Activated CD4-positive, alpha-beta T cell treated with anti-CD3 and anti-CD28 coated beads, Interleukin-2, amount 10 ng/mL, durations not matched to agents 7 days and 5 days (primary cell): ENCODE results near the gene HS3ST2. TPM values are rescaled to one million over a fixed set of nuclear protein-coding genes. Genes with fewer than 3 reads are reported as not detected.
"Not testable (repeated sequence)": the region's sequence is repeated elsewhere in the genome, so short reads cannot be mapped to it uniquely, and the experiment has no call there.

Experiments used
- CTCF ChIA-PET: fragments of 350-600 bp; sonication (Branson Sonifier 250); formaldehyde crosslinking; loops from one replicate; lab custom pipeline; 2021; ENCODE audit warnings: antibody characterized with exemption; lab: Charles Lee
- POLR2A ChIA-PET: fragments of 350-600 bp; sonication (Branson Sonifier 250); formaldehyde crosslinking; loops from one replicate; lab custom pipeline; 2021; ENCODE audit warnings: antibody characterized with exemption; lab: Charles Lee
- DNase-seq: peaks from one replicate; pipeline ENCODE4 v3.0.0-alpha.2; 2020
- H3K27ac Mint-ChIP-seq: one replicate; pipeline ENCODE4 v1.8.0; 2021; ENCODE audit warnings: mild to moderate bottlenecking, moderate library complexity, mixed read lengths
- H3K27me3 Mint-ChIP-seq: one replicate; pipeline ENCODE4 v1.8.0; 2021; ENCODE audit warnings: mixed read lengths
- H3K36me3 Mint-ChIP-seq: one replicate; pipeline ENCODE4 v1.8.0; 2021; ENCODE audit warnings: low read depth, mixed read lengths
- H3K4me1 Mint-ChIP-seq: one replicate; pipeline ENCODE4 v1.8.0; 2021; ENCODE audit warnings: mixed read lengths
- H3K4me3 Mint-ChIP-seq: one replicate; pipeline ENCODE4 v1.8.0; 2021; ENCODE audit warnings: mild to moderate bottlenecking, moderate library complexity, mixed read lengths
- H3K9me3 Mint-ChIP-seq: one replicate; pipeline ENCODE4 v1.8.0; 2021; ENCODE audit warnings: mixed read lengths
- total RNA-seq, 2 experiments: library from RNA; stranded (reverse); gene quantifications; one replicate each; pipeline ENCODE4 v1.2.3, GENCODE V29; 2021

The HS3ST2 gene
- total RNA-seq, 2 experiments from 2014 or later, result not detected

DNA sequence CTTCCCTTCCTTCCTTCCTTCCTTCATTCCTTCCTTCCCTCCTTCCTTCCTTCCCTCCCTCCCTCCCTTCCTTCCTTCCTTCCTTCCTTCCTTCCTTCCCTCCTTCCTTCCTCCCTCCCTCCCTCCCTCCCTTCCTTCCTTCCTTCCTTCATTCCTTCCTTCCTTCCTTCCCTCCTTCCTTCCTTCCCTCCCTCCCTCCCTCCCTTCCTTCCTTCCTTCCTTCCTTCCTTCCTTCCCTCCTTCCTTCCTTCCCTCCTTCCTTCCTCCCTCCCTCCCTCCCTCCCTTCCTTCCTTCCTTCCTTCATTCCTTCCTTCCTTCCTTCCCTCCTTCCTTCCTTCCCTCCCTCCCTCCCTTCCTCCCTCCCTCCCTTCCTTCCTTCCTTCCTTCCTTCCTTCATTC is 4.8 kb downstream of the HS3ST2 start:
- H3K9me3 Mint-ChIP-seq, CTCF ChIA-PET, H3K4me1 Mint-ChIP-seq, H3K4me3 Mint-ChIP-seq, H3K27ac Mint-ChIP-seq, H3K36me3 Mint-ChIP-seq, POLR2A ChIA-PET, DNase-seq: not testable (repeated sequence)
- H3K27me3 Mint-ChIP-seq, result peaks cover 18% of the 10 kb centered on the region

DNA sequence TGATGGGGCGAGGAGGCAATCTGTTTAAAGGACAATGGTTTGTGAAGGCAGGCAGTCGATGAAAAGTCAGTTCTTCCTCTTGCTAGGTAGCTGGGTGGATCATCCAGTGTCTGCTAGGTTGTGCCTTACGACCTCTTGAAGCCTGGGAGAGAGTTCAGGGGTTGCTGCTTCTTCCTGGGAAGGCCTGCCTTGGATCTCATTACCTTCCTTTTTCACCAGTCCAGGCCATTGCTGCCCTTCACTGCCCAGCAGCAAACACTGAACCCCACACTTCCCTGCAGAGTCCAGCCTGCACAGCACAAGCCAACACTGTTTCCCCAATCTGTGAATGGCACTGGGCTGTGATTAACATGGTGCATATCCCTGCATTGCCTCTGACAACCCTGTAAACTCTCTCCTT is 24.7 kb downstream of the HS3ST2 start:
- Mint-ChIP-seq H3K27ac (no peak overlapping the region), H3K36me3 (no peaks in the 10 kb centered on the region), H3K4me1 (no peaks in the 10 kb centered on the region), H3K4me3 (no peak overlapping the region), H3K9me3 (no peaks in the 10 kb centered on the region), H3K27me3 (peaks cover 16% of the 10 kb centered on the region)
- ChIA-PET CTCF (no interaction called here), POLR2A (no interaction called here)
- DNase-seq, result no peak

DNA sequence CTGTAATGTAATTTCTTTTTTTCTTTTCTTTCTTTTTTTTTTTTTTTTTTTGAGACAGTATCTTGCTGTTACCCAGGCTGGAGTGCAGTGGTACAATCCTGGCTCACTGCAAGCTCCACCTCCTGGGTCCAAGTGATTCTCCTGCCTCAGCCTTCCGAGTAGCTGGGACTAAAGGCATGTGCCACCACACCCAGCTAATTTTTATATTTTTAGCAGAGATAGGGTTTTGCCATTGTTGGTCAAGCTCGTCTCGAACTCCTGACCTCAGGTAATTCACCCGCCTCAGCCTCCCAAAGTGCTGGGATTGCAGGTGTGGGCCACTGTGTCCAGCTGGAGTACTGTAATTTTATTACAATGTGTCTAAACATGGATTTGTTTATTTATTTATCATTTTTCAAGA is 28.1 kb downstream of the HS3ST2 start:
- CTCF ChIA-PET, H3K4me1 Mint-ChIP-seq, H3K4me3 Mint-ChIP-seq, H3K27ac Mint-ChIP-seq, H3K36me3 Mint-ChIP-seq, H3K9me3 Mint-ChIP-seq, POLR2A ChIA-PET, DNase-seq: not testable (repeated sequence)
- peaks cover 12% of the 10 kb centered on the region for H3K27me3 Mint-ChIP-seq

DNA sequence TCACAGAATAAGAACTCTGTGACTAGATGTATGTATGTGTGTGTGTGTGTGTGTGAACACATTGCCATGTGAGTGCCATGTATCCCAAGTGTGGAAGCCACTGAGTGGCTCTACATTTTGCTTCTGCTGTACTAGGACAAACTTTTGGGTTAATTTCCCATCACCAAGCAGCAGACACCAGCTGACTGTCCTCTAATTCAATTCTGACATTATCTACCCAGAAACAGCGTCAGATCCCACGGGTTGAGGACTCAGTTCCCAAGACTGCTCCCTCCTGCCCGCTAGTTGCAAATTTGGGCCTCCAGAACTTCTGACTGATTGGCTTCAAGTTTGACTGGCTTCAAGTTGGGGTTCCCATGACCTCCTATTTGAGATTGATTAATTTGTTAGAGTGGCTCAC is 29.2 kb downstream of the HS3ST2 start:
- peaks cover 3% of the 10 kb centered on the region for H3K4me1 Mint-ChIP-seq
- POLR2A ChIA-PET, result no interaction called here
- H3K27me3 Mint-ChIP-seq, result peaks cover 18% of the 10 kb centered on the region
- CTCF ChIA-PET, result no interaction called here
- no peak for DNase-seq
- H3K9me3 Mint-ChIP-seq, result no peaks in the 10 kb centered on the region
- H3K27ac Mint-ChIP-seq, result no peak overlapping the region
- H3K36me3 Mint-ChIP-seq, result no peaks in the 10 kb centered on the region
- H3K4me3 Mint-ChIP-seq, result no peak overlapping the region

DNA sequence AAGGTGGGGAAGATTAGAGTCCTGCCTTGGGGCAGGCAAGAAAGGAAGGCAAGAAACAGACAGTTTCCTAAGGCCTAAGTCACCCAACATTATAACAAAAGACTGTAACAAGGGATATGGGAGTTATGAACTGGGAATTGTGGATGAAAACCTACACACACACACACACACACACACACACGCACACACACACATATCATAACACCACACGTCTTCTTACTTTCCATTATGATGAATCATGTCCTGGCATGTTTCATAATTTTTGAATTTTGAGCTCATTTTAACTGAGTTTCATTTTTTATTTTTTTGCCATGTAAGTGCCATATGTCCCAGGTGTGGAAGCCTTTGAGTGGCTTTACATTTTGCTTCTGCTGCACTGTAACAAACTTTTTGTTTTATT is 29.9 kb downstream of the HS3ST2 start:
- POLR2A ChIA-PET, result no interaction called here
- Mint-ChIP-seq H3K36me3 (no peaks in the 10 kb centered on the region), H3K4me1 (peaks cover 3% of the 10 kb centered on the region), H3K27me3 (peaks cover 15% of the 10 kb centered on the region), H3K27ac (no peak overlapping the region), H3K9me3 (no peaks in the 10 kb centered on the region), H3K4me3 (no peak overlapping the region)
- CTCF ChIA-PET, result no interaction called here
- no peak for DNase-seq

DNA sequence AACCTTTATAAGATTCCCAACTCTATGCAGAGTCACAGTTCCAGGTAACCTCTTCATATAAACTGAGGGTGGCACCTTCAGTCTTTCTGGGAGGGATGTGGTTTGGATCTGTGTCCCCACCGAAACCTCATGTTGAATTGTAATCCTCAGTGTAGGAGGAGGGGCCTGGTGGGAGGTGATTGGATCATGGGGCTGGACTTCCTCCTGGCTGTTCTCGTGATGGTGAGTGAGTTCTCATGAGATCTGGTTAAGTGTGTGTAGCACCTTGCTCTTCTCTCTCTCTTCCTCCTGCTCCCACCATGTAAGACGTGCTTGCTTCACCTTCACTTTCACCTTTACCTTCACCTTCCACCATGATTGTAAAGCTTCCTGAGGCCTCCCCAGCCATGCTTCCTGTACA is 30.5 kb downstream of the HS3ST2 start:
- no peaks in the 10 kb centered on the region for H3K9me3 Mint-ChIP-seq
- H3K36me3 Mint-ChIP-seq, result no peaks in the 10 kb centered on the region
- H3K4me1 Mint-ChIP-seq, result peaks cover 3% of the 10 kb centered on the region
- H3K27me3 Mint-ChIP-seq, result peaks cover 15% of the 10 kb centered on the region
- POLR2A ChIA-PET, result no interaction called here
- CTCF ChIA-PET, result no interaction called here
- no peak for DNase-seq
- no peak overlapping the region for H3K4me3 Mint-ChIP-seq
- H3K27ac Mint-ChIP-seq, result no peak overlapping the region

DNA sequence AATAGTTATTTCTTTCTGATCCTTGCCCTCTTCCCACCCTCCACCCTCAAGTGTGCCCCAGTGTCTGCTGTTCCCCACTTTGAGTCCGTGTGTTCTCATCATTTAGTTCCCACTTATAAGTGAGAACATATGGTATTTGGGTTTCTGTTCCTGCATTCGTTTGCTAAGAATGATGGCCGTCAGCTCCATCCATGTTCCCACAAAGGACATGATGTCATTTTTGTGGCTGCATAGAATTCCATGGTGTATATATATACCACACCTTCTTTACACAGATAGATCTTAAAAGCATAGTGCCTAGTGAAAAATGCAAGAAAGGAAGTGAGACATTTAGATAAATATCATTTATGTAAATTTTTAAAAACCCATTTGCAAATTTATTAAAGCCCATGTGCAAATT is 33.1 kb downstream of the HS3ST2 start:
- ChIA-PET POLR2A (interaction anchor here (0.6 kb wide), 1 partner anchor 15 kb away, joined by 5 read pairs; no protein-coding TSS in a partner anchor), CTCF (no interaction called here)
- Mint-ChIP-seq H3K36me3 (no peaks in the 10 kb centered on the region), H3K27ac (no peak overlapping the region), H3K9me3 (no peaks in the 10 kb centered on the region), H3K4me1 (peaks cover 3% of the 10 kb centered on the region), H3K27me3 (peaks cover 11% of the 10 kb centered on the region), H3K4me3 (no peak overlapping the region)
- DNase-seq, result no peak

DNA sequence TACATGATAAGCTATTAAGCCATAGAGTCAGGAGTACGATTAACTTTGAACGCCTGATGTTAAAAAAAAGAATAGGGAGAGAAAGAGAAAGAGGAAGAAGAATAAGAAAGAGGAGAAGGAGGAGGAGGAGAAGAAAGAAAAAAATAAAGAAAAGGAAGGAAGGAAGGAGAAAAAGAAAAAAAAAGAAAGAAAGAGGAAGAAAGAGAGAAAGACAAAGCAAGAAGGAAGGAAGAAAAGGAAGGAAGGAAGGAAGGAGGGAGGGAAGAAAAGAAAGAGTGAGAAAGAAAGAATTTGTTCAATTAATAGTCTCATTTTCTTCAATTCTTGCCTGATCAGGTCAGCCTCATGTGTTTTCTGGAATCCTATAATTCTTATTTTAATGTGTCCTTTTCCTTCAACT is 33.7 kb downstream of the HS3ST2 start:
- DNase-seq, result no peak
- peaks cover 3% of the 10 kb centered on the region for H3K4me1 Mint-ChIP-seq
- CTCF ChIA-PET, result no interaction called here
- peaks cover 11% of the 10 kb centered on the region for H3K27me3 Mint-ChIP-seq
- H3K36me3 Mint-ChIP-seq, result no peaks in the 10 kb centered on the region
- no peak overlapping the region for H3K4me3 Mint-ChIP-seq
- POLR2A ChIA-PET, result no interaction called here
- no peaks in the 10 kb centered on the region for H3K9me3 Mint-ChIP-seq
- no peak overlapping the region for H3K27ac Mint-ChIP-seq

DNA sequence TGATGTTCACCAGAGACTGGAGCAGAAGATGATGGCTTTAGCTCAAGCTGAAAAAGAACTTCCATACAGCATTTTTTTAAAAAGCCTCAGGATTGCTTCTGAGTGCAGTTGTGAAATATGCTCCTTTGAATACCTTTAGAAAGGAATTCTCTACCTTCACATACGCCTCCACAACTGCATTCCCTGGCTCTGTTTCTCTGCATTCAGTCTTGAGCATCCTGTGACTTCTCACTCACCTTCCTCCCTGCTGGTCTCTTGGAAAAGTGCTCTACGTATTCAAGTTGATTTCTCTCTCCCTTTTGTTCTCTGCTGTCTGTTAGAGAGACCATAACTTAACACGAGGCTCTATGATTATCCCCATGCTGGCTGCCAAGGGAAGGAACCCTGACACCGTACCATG is 34.5 kb downstream of the HS3ST2 start:
- DNase-seq, result no peak
- Mint-ChIP-seq H3K36me3 (no peaks in the 10 kb centered on the region), H3K27ac (no peak overlapping the region), H3K4me1 (peaks cover 3% of the 10 kb centered on the region), H3K27me3 (peaks cover 11% of the 10 kb centered on the region), H3K4me3 (no peak overlapping the region), H3K9me3 (no peaks in the 10 kb centered on the region)
- CTCF ChIA-PET, result no interaction called here
- POLR2A ChIA-PET, result no interaction called here

DNA sequence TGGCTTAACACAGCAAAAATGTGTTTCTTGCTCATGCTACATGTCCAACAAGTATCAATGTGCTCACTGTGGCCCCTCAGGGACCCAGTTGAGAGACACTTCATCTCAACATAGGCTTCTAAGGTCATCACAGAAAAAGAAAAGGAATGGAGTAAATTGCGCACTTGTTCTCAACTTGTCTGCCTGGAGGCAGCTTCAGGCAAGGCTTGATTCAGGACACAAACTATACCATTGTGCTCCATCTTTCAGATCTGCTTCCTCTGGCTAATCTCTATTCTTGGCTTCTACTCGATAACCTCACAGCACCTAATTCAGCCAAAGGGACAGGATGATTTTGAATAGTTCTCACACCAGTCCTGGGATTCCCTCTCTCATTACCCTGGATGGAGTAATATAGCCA is 35.6 kb downstream of the HS3ST2 start:
- POLR2A ChIA-PET, result no interaction called here
- Mint-ChIP-seq H3K9me3 (no peaks in the 10 kb centered on the region), H3K4me3 (no peak overlapping the region), H3K27me3 (peaks cover 11% of the 10 kb centered on the region), H3K27ac (no peak overlapping the region), H3K4me1 (peaks cover 2% of the 10 kb centered on the region), H3K36me3 (no peaks in the 10 kb centered on the region)
- CTCF ChIA-PET, result interaction anchor here (0.6 kb wide), 1 partner anchor 516 kb away, joined by 3 read pairs; no protein-coding TSS in a partner anchor
- no peak for DNase-seq

DNA sequence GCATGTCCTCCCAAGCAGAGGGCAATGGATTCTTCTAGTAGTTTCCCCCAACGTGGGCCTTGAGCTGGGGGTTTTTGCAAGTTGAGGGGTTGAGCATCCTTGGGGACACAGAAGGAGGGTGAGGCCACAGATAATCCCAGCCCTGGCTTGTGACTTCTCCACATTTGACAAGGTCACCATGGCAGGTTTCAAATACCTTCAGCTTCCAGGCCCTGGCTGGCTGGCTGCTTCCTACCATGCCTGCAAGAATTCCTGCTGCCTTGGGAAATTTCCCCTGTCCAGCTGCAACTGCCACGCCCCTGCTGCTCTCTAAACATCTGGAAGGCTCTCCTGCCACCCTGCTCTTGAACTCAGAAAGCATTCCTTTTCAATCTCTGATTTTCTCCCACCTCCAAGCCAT is 41.3 kb downstream of the HS3ST2 start:
- Mint-ChIP-seq H3K9me3 (no peaks in the 10 kb centered on the region), H3K27me3 (peaks cover 3% of the 10 kb centered on the region), H3K36me3 (no peaks in the 10 kb centered on the region), H3K4me3 (no peak overlapping the region), H3K27ac (no peak overlapping the region), H3K4me1 (no peaks in the 10 kb centered on the region)
- DNase-seq, result no peak
- CTCF ChIA-PET, result no interaction called here
- POLR2A ChIA-PET, result no interaction called here

DNA sequence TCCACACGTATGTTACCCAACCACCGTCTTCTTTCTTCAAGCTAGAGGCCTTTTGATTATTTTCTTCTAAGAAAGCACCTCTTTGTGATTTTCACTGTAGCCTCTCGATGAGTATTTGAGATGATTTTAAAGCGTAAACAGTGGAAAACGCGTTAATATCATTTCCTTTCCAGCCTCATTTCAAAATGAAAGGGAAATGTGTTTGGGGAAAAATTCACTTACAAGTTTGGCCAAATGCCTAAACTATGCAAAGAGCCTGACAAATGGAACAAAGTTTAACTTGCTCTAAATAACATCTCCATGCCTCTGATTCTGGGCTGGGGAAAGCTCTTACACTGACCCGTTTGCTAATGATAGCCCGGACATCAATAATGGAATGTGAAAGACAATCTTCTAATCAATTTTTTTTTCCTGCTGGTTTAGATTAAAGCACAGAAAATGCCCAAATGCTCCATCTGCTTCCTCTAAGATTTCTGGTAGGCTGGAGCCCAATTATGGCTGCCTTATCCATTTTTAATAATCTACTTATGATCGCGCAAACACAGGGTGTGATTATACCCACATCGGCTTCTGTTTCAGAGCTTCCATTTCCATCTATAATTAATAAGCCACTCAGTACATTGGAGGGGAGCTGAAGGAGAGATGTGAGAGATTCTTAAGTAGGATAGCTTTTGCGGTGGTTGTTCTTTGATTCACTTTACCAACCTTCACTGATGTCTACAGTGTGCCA is 43.5 kb downstream of the HS3ST2 start:
- no peaks in the 10 kb centered on the region for H3K36me3 Mint-ChIP-seq
- no peaks in the 10 kb centered on the region for H3K9me3 Mint-ChIP-seq
- POLR2A ChIA-PET, result no interaction called here
- CTCF ChIA-PET, result no interaction called here
- no peak for DNase-seq
- no peak overlapping the region for H3K4me3 Mint-ChIP-seq
- no peak overlapping the region for H3K27ac Mint-ChIP-seq
- no peaks in the 10 kb centered on the region for H3K4me1 Mint-ChIP-seq
- H3K27me3 Mint-ChIP-seq, result peaks cover under 1% of the 10 kb centered on the region

DNA sequence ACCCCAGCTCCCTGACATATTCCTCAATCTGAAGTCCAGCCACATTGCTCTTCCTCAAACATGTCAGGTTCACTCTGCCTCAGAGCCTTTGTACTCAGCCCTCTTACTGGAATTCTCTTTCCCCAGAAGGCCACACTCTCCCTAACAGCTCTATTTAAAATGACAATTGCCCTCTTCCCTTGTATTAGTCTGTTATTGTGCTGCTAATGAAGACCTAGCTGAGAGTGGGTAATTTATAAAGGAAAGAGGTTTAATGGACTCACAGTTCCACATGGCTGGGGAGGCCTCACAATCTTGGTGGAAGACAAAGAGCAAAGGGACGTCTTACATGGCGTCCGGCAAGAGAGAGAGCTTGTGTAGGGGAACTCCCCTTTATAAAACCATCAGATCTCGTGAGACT is 46.0 kb downstream of the HS3ST2 start:
- no peak overlapping the region for H3K27ac Mint-ChIP-seq
- ChIA-PET POLR2A (no interaction called here), CTCF (interaction anchor here (0.7 kb wide), 1 partner anchor 48 kb away, joined by 3 read pairs; no protein-coding TSS in a partner anchor)
- no peaks in the 10 kb centered on the region for H3K36me3 Mint-ChIP-seq
- H3K4me1 Mint-ChIP-seq, result no peaks in the 10 kb centered on the region
- no peaks in the 10 kb centered on the region for H3K9me3 Mint-ChIP-seq
- no peak overlapping the region for H3K4me3 Mint-ChIP-seq
- H3K27me3 Mint-ChIP-seq, result no peaks in the 10 kb centered on the region
- DNase-seq, result no peak

DNA sequence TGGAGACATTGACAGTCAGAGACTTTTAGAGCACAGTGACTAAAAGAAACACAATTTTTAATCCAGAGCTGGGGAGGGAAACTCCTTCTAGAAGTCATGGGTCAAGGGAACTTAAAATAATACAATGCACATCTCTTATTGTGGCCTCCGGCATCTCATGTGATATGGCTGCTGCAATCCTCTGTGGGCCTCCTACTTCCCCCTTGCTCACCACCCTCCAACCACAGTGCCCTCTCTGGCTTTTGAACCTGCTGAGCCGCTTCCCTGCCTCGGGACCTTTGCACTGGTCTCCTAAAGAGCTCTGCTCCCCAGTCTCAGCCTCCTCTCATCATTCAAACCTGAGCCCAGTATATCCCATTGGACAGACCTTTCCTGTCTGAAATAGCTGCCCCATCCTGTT is 47.6 kb downstream of the HS3ST2 start:
- no peak for DNase-seq
- Mint-ChIP-seq H3K4me1 (no peaks in the 10 kb centered on the region), H3K4me3 (no peak overlapping the region), H3K27ac (no peak overlapping the region), H3K36me3 (no peaks in the 10 kb centered on the region), H3K9me3 (no peaks in the 10 kb centered on the region), H3K27me3 (no peaks in the 10 kb centered on the region)
- ChIA-PET POLR2A (no interaction called here), CTCF (interaction anchor here (0.5 to 1.1 kb wide), 2 partner anchors 11 to 174 kb away, joined by 3 to 6 read pairs; no protein-coding TSS in a partner anchor)
